HUES48 (cell line): ENCODE data around the gene ECSIT.
A peak's percentile ranks its signal among the peaks of the same experiment; 100 is the strongest.
"Not testable (repeated sequence)": the region's sequence is repeated elsewhere in the genome, so short reads cannot be mapped to it uniquely, and the experiment has no call there.

Experiments used
- H3K27ac ChIP-seq: one replicate; pipeline ENCODE4 v1.7.0; 2013; ENCODE audit warnings: low read depth, low read length, inconsistent platforms
- H3K27me3 ChIP-seq: 2 replicates; pipeline ENCODE4 v1.6.1; 2013; ENCODE audit warnings: mild to moderate bottlenecking, low read length; ENCODE audit not compliant: control insufficient read depth, insufficient read depth
- H3K36me3 ChIP-seq: 2 replicates; pipeline ENCODE4 v1.6.1; 2013; ENCODE audit warnings: low read length; ENCODE audit not compliant: control insufficient read depth, insufficient read depth
- H3K4me1 ChIP-seq: 2 replicates; pipeline ENCODE4 v1.6.1; 2013; ENCODE audit warnings: mild to moderate bottlenecking, low read length; ENCODE audit not compliant: control insufficient read depth, insufficient read depth
- H3K4me3 ChIP-seq: 2 replicates; pipeline ENCODE4 v1.5.1; 2013; ENCODE audit warnings: mild to moderate bottlenecking, low read depth, low read length
- H3K9ac ChIP-seq: 2 replicates; pipeline ENCODE4 v1.6.1; 2013; ENCODE audit warnings: mild to moderate bottlenecking, low read depth, low read length, moderate library complexity
- H3K9me3 ChIP-seq: 2 replicates; pipeline ENCODE4 v1.6.1; 2013; ENCODE audit warnings: low read length; ENCODE audit not compliant: control insufficient read depth, insufficient read depth

The ECSIT gene

GRCh38 chr19:11481534-11482383, 47.2 kb downstream of the ECSIT start:
- H3K9ac ChIP-seq: no peak overlapping the region
- peaks cover 28% of the 10 kb centered on the region for H3K27me3 ChIP-seq
- H3K4me1 ChIP-seq: peaks cover 4% of the 10 kb centered on the region; the same call in 1 of the 2 replicates
- peak overlapping the region; percentile 54; the same call in 1 of the 2 replicates for H3K4me3 ChIP-seq
- H3K36me3 ChIP-seq: no peaks in the 10 kb centered on the region
- H3K27ac ChIP-seq: no peak overlapping the region
- no peaks in the 10 kb centered on the region for H3K9me3 ChIP-seq

DNA sequence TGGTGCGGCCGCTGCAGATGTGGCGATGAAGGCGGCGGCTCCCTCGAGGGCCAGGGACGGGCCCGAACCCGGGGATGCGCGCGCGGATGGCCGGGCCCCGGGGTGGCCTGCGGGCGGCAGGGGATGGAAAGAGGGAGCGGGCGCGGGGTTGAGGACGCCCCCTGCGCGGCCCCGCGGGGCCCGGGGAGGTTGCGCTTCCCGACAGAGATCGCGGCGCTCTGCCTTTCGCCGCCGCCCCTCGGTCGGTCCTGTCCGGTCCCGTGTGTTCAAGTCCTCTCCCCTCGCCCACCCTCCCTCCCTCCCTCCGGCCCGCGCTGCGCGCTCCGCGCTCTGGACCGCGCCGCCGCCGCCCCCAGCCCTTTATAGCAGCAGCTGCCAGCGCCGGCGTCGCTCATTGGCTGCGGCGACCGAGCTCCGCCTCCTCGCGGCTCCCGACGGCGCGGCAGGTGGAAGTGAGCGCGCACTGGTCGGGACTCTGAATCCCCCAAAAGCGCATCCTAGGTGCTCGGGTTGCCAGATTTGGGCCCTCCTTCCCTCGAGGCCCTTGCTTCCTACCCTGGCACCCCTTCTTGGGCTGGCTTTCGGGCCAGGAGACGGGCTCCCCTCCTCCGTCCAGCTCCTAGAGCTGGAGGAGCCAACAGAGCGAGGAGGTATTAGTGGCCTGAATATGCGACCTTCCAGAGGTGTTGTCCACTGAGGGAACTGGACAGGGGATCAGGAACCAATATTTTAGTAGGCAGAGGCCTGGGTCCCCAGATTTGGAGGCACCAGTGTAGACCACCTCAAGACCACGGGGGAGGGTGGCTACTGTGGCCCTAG, 48.0 kb downstream of the ECSIT start, which contains the start of gene ELAVL3:
Gene ELAVL3 (minus strand): TSS at position 332 of the 819 bp plus-strand sequence. CDS start 438 bp downstream, outside the sequence.
- peaks cover 4% of the 10 kb centered on the region; the same call in 1 of the 2 replicates for H3K4me1 ChIP-seq
- H3K27ac ChIP-seq: no peak within 1 kb of the TSS
- no peaks in the 10 kb centered on the region for H3K36me3 ChIP-seq
- H3K4me3 ChIP-seq: peak within 1 kb of the TSS; percentile 30; the same call in 1 of the 2 replicates
- H3K9me3 ChIP-seq: no peaks in the 10 kb centered on the region
- H3K27me3 ChIP-seq: peaks cover 28% of the 10 kb centered on the region
- no peak within 1 kb of the TSS for H3K9ac ChIP-seq

- Histone ChIP-seq H3K27me3 (peaks cover 28% of the 10 kb centered on the region), H3K36me3 (no peaks in the 10 kb centered on the region), H3K4me1 (peaks cover 4% of the 10 kb centered on the region; the same call in 1 of the 2 replicates), H3K9ac (no peak overlapping the region), H3K27ac (no peak overlapping the region), H3K9me3 (no peaks in the 10 kb centered on the region), H3K4me3 (peak overlapping the region; percentile 30; the same call in 1 of the 2 replicates)
Observed at GRCh38 chr19:11479898-11480714, 48.8 kb downstream of the ECSIT start.

DNA sequence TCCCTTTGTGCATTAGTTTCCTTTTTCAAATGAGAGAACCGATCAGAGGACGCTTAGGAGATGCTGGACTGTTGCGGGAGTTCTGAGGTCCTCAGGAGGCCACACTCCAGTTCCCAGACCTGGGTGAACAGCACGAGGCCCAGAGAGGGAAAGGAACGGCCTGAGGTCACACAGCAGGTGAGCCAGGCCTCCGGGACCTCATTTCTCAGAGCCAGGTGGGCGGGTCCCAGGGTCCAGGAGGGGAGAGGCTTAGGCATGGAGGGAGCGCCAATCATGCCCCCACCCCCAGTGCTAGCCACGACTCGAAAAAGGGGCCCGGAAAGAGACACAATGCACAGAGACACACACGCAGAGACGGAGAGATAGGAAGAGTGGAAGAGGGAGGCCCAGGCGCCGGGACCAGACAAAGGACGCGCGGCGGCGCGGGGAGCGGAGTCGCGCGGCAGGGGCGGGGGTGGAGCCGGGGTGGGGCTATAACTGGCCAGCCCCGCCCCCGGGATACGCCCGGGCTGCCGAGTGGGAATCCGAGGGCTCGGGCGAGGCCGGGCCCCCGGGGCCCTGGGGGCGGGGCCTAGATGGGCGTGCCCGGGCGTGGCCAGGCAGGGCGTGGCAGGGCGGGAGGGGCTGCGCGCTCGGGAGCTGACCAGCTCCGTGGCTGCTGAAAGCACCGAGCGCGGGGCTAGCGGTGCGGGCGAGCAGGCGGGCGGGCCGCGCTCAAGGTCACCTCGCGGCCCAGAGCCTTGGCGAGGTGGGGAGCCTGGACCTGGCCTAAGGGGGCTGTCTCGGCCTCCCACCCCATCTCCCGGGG, 49.6 kb downstream of the ECSIT start:
- Histone ChIP-seq H3K27me3 (peaks cover 28% of the 10 kb centered on the region), H3K9me3 (no peaks in the 10 kb centered on the region), H3K4me3 (peak overlapping the region; percentile 50; the same call in 1 of the 2 replicates), H3K36me3 (no peaks in the 10 kb centered on the region), H3K9ac (no peak overlapping the region), H3K4me1 (peaks cover 4% of the 10 kb centered on the region; the same call in 1 of the 2 replicates), H3K27ac (no peak overlapping the region)

DNA sequence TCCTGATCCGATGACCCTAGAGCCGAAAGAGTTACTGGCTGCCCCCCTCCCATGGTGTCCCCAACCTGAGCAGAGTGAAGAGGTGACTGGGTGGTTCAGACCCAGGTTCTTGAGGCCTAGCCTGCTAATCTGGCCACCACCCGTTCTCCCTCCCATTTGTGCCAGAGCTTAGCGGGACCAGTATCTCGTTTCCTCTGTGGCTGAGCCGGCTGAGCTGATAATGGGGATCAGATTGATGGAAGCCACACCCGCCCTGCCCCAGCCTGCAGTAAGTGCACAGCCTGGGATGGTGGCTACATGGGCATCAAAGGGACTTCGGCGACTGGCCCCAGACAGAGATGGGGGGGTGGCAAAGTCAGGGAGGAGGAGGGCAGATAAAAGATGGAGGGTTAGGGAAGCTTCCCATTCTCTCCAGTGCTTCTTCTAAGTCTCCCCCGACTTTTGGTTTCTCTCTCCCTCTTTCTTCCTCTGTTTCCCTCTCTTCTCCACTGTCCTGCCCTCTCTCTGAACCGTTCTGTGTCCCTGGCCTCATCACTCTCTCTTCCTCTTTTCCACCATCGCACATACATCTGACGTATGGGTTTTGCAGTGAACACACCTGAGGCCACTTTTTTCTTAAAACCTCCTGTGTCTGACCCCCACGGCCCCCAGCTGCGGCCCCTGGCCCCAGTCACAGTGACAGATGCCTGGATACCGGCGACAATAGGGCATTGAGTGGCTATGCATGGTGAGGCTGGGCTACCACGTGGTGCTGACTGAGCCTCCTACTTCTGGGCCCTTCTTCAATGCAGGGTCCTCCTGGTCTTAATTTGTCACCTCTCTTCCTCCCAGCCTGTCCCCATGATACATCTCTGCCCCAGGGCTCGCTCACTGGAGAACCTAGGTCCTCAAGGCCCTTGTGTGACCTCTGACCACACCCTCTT, 50.5 kb downstream of the ECSIT start:
- Histone ChIP-seq H3K27me3 (peaks cover 28% of the 10 kb centered on the region), H3K4me1 (peaks cover 4% of the 10 kb centered on the region; the same call in 1 of the 2 replicates), H3K36me3 (no peaks in the 10 kb centered on the region), H3K4me3 (no peak overlapping the region), H3K9ac (no peak overlapping the region), H3K9me3 (no peaks in the 10 kb centered on the region), H3K27ac (no peak overlapping the region)

GRCh38 chr19:11475861-11476260, 53.1 kb downstream of the ECSIT start:
- Histone ChIP-seq H3K9me3 (no peaks in the 10 kb centered on the region), H3K9ac (no peak overlapping the region), H3K4me1 (no peaks in the 10 kb centered on the region), H3K36me3 (no peaks in the 10 kb centered on the region), H3K27me3 (peaks cover 17% of the 10 kb centered on the region), H3K4me3 (no peak overlapping the region), H3K27ac (no peak overlapping the region)

DNA sequence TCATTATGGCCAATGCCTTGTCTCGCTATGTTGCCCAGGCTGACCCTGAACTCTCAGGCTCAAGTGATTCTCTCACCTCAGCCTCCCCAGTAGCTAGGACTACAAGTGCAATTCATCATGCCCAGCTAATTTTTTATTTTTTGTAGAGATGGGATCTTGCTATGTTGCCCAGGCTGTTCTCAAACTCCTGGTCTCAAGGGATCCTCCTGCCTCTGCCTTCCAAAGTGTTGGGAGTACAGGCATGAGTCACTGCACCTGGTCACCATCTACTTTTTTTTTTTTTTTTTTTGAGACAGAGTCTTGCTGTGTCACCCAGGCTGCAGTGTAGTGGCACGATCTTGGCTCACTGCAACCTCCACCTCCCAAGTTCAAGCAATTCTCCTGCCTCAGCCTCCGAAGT, 53.6 kb downstream of the ECSIT start:
- peaks cover 12% of the 10 kb centered on the region for H3K27me3 ChIP-seq
- H3K27ac ChIP-seq, H3K4me3 ChIP-seq, H3K9me3 ChIP-seq, H3K9ac ChIP-seq, H3K4me1 ChIP-seq, H3K36me3 ChIP-seq: not testable (repeated sequence)

DNA sequence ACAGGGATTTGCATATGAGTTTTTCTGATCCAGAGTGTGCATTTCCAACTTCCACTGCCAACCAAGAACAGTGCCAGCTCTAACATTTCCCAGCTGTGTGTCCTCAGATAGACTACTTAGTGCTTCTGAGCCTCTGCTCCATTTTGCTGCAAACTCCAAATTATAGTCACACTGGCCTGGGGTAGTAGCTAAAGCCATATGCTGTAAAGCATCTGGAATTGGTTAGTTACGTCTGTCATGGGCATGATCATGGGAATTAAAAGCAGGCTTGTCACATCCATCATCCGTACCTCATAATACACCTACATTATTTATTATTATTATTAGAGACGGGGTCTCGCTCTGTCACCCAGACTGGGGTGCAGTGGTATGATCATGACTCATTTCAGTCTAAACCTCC, 55.2 kb downstream of the ECSIT start:
- no peaks in the 10 kb centered on the region for H3K9me3 ChIP-seq
- H3K27me3 ChIP-seq: 0 out of 2 replicates have a peak, but pooled peaks cover 1% of the 10 kb centered on the region

DNA sequence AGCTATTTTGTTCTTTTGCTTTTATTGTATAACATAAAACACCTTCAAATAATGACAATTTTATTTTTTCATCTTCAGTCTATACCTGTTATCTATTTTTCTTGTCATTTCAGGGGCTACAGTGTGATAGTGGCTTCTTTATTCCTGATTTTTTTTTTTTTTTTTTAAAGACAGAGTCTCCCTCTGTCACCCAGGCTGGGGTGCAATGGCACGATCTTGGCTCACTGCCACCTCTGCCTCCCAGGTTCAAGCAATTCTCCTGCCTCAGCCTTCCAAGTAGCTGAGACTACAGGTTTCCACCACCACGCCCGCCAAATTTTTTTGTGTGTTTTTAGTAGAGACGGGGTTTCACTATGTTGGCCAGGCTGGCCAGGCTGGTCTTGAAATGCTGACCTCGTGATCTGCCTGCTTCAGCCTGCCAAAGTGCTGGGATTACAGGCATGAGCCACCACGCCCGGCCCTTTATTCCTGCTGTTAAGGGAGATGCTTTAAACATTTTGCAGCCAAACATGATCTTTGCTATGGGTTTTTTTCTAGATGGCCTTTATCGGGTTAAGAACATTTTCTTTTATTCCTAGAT, 60.6 kb downstream of the ECSIT start:
- not testable (repeated sequence) for H3K27ac ChIP-seq, H3K9ac ChIP-seq, H3K9me3 ChIP-seq, H3K27me3 ChIP-seq, H3K36me3 ChIP-seq, H3K4me1 ChIP-seq, H3K4me3 ChIP-seq

More for the DNA sequence above, 55.2 kb downstream of the ECSIT start:
- Histone ChIP-seq H3K36me3 (no peaks in the 10 kb centered on the region), H3K27ac (no peak overlapping the region), H3K4me3 (no peak overlapping the region), H3K4me1 (no peaks in the 10 kb centered on the region), H3K9ac (no peak overlapping the region)
